Skeletal muscle tissue (tissue), 4 donors: ENCODE measurements around the gene FRZB. TPM values are rescaled to one million over a fixed set of nuclear protein-coding genes. Genes with fewer than 3 reads are reported as not detected.
A peak's percentile ranks its signal among the peaks of the same experiment; 100 is the strongest.

ENCODE experiments used
- H3K27ac ChIP-seq: one replicate; pipeline ENCODE4 v1.7.0; 2013; ENCODE audit warnings: mild to moderate bottlenecking, low read depth, low read length, inconsistent platforms
- H3K27me3 ChIP-seq, 3 donors: one replicate each; pipeline ENCODE4 v1.7.0; 2013; ENCODE audit warnings: low read length in 3 of 3; ENCODE audit not compliant: control insufficient read depth in 3 of 3, insufficient read depth in 3 of 3
- H3K36me3 ChIP-seq, 3 donors: one replicate each; pipeline ENCODE4 v1.7.0; 2013; ENCODE audit warnings: low read length in 3 of 3; ENCODE audit not compliant: control insufficient read depth in 3 of 3, insufficient read depth in 3 of 3
- H3K4me1 ChIP-seq, 3 donors: one replicate each; pipeline ENCODE4 v1.7.0; 2013; ENCODE audit warnings: low read length in 3 of 3, mild to moderate bottlenecking in 3 of 3; ENCODE audit not compliant: control insufficient read depth in 3 of 3, insufficient read depth in 3 of 3
- H3K4me3 ChIP-seq, 3 donors: one replicate each; pipeline ENCODE4 v1.7.0; 2013; ENCODE audit warnings: low read length in 3 of 3
- H3K9ac ChIP-seq, 3 donors: one replicate each; pipeline ENCODE4 v1.7.0; 2013; ENCODE audit warnings: low read length in 3 of 3, mild to moderate bottlenecking in 3 of 3, moderate library complexity in 2 of 3, low read depth in 1 of 3
- H3K9me3 ChIP-seq, 3 donors: one replicate each; pipeline ENCODE4 v1.7.0; 2013; ENCODE audit warnings: low read length in 3 of 3; ENCODE audit not compliant: control insufficient read depth in 3 of 3
- total RNA-seq: library from RNA; depleted of rRNA; stranded (reverse); fragments of >200 nt; gene quantifications from one replicate; pipeline ENCODE4 v1.2.3, GENCODE V29; 2014
- donor health status: Osteomylitis.

The FRZB gene
- total RNA-seq, 1 donor from 2014 or later = 6.8 TPM

DNA sequence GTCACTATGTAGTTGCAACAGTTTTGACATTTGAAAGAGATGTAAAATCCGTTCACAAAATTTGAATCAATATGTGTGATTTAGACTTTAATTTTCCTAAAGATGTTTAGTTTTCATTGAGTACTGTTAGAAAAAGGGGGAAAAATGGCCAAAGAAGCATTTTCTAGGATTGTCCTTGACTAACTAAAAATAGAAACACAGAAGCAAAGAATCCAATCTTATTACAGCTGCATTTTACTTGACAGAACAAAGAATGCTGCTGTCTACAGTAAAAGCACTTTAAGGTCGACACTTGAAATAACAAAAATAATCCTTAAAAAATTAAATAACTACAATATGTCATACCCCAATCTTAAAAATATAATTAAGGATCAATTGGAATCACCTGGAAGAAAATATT, 48.9 kb downstream of the FRZB start:
- Histone ChIP-seq H3K9ac (no peak overlapping the region), H3K4me3 (no peak overlapping the region)

GRCh38 chr2:182816866-182817265, 49.6 kb downstream of the FRZB start:
- Histone ChIP-seq H3K9me3 (no peaks in the 10 kb centered on the region), H3K9ac (no peak overlapping the region)

More for the DNA sequence above, 48.9 kb downstream of the FRZB start:
- H3K36me3 ChIP-seq = no peaks in the 10 kb centered on the region
- no peaks in the 10 kb centered on the region for H3K4me1 ChIP-seq
- H3K9me3 ChIP-seq = no peaks in the 10 kb centered on the region
- H3K27ac ChIP-seq = no peak overlapping the region
- no peaks in the 10 kb centered on the region for H3K27me3 ChIP-seq

DNA sequence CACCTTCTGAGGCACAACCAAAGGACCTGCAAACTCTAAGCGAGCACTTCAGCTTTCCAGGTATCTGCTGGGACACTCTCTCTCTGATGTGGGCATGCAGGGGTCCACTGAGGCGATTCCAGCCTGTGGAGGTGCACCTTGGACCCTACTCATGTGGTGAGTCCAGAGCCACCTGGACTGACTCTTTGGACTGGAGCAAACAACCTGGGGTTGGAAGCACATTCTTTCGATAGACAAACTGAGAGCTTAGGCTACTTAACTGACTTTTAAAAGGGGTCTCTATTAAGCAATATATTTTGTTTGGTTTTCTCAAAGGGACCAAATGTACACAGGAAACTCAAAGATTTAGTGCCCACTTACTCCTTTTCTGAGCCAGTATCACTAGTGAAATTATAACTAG, 51.6 kb downstream of the FRZB start:
- Histone ChIP-seq H3K36me3 (no peaks in the 10 kb centered on the region), H3K27ac (no peak overlapping the region), H3K4me1 (no peaks in the 10 kb centered on the region), H3K9ac (no peak overlapping the region), H3K4me3 (no peak overlapping the region), H3K9me3 (no peaks in the 10 kb centered on the region), H3K27me3 (no peaks in the 10 kb centered on the region)

More at GRCh38 chr2:182816866-182817265, 49.6 kb downstream of the FRZB start:
- no peaks in the 10 kb centered on the region for H3K4me1 ChIP-seq
- no peak overlapping the region for H3K4me3 ChIP-seq
- H3K36me3 ChIP-seq = no peaks in the 10 kb centered on the region
- no peak overlapping the region for H3K27ac ChIP-seq
- no peaks in the 10 kb centered on the region for H3K27me3 ChIP-seq

DNA sequence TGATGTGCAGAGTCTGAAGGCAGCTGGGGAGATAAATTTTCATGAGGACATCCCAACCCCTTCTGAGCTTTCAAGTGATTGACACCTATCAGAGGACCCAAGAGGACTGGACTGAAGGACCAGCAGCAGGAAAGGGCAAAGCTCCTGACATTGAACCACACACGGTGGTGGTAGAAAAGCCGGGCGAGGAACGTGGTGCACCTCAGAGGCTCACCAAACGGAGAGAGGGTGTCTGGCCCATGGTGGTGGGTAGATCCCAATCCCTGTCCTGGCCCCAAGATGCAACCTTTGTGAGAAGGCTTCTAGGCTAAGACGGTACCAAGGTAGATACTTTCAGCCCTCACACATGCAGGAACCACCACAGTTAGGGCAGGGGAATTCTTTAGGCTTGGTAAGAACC, 52.1 kb downstream of the FRZB start:
- Histone ChIP-seq H3K36me3 (no peaks in the 10 kb centered on the region), H3K9me3 (no peaks in the 10 kb centered on the region), H3K9ac (no peak overlapping the region), H3K4me1 (no peaks in the 10 kb centered on the region), H3K27ac (no peak overlapping the region), H3K27me3 (no peaks in the 10 kb centered on the region), H3K4me3 (no peak overlapping the region)

DNA sequence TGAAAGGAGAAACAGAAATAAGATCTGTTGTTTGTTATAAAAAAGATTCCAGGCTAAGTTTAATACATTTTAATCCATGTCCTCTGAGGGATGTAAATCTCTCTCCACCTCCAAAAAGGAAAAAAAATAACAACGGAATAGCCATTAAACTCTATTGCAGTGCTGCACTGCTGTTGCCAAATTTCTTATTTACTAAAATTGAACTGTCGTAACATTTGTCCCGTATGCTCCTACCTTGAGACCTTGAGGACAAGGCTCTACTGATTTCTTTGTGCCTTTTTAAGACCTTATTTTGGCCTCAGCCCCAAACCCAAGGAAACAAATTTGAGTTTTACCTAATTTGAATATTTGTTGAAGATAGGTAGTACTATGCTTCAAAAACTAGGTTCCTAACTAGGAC, 56.4 kb downstream of the FRZB start:
- Histone ChIP-seq H3K27ac (no peak overlapping the region), H3K27me3 (no peaks in the 10 kb centered on the region), H3K36me3 (no peaks in the 10 kb centered on the region), H3K4me3 (no peak overlapping the region), H3K9me3 (no peaks in the 10 kb centered on the region), H3K9ac (no peak overlapping the region), H3K4me1 (no peaks in the 10 kb centered on the region)

GRCh38 chr2:182807319-182807718, 59.1 kb downstream of the FRZB start:
- H3K4me1 ChIP-seq = no peaks in the 10 kb centered on the region
- H3K27me3 ChIP-seq = no peaks in the 10 kb centered on the region
- no peak overlapping the region for H3K9ac ChIP-seq
- no peaks in the 10 kb centered on the region for H3K9me3 ChIP-seq
- H3K27ac ChIP-seq = no peak overlapping the region
- H3K36me3 ChIP-seq = no peaks in the 10 kb centered on the region
- no peak overlapping the region for H3K4me3 ChIP-seq

GRCh38 chr2:182804128-182804527, 62.3 kb downstream of the FRZB start:
- Histone ChIP-seq H3K27me3 (no peaks in the 10 kb centered on the region), H3K9ac (no peak overlapping the region), H3K36me3 (no peaks in the 10 kb centered on the region), H3K4me1 (no peaks in the 10 kb centered on the region), H3K27ac (no peak overlapping the region), H3K9me3 (no peaks in the 10 kb centered on the region), H3K4me3 (no peak overlapping the region)

GRCh38 chr2:182798736-182799135, 67.7 kb downstream of the FRZB start:
- Histone ChIP-seq H3K27ac (no peak overlapping the region), H3K36me3 (no peaks in the 10 kb centered on the region), H3K9ac (no peak overlapping the region), H3K9me3 (no peaks in the 10 kb centered on the region), H3K4me3 (no peak overlapping the region), H3K4me1 (no peaks in the 10 kb centered on the region), H3K27me3 (no peaks in the 10 kb centered on the region)

DNA sequence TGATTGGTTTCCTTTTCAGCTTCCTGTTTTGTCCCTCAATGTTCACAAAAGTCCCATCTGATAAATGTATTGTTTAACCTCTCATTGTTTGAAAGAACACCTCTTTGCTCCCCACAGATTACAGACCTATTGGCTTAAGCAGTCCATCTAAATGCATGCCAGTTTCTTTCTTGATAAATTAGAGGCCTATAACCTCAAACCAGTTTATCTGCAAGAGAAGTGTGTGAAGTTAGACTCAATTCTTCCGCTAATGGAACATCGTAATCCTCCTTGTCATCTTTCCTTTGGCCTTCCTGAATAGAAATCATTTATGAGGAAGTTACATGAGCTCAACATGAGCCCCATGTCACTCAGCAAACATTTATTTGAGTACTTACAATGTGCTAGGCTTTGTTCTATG, 74.0 kb downstream of the FRZB start:
- H3K4me3 ChIP-seq = no peak overlapping the region

GRCh38 chr2:182784777-182785176, 81.7 kb downstream of the FRZB start:
- no peaks in the 10 kb centered on the region for H3K27me3 ChIP-seq
- no peaks in the 10 kb centered on the region for H3K36me3 ChIP-seq
- H3K9ac ChIP-seq = peak overlapping the region in 1 of 3 donors; percentile 38
- no peak overlapping the region for H3K27ac ChIP-seq
- H3K4me3 ChIP-seq = no peak overlapping the region
- H3K9me3 ChIP-seq = no peaks in the 10 kb centered on the region
- peaks cover 0 to 2% (median 0%) of the 10 kb centered on the region in 3 donors for H3K4me1 ChIP-seq

More for the DNA sequence above, 74.0 kb downstream of the FRZB start:
- Histone ChIP-seq H3K9ac (no peak overlapping the region), H3K9me3 (no peaks in the 10 kb centered on the region), H3K27me3 (no peaks in the 10 kb centered on the region), H3K36me3 (no peaks in the 10 kb centered on the region), H3K27ac (no peak overlapping the region), H3K4me1 (no peaks in the 10 kb centered on the region)
